GM12878 (cell line): ENCODE measurements around the gene GIGYF1. TPM values are rescaled to one million over a fixed set of nuclear protein-coding genes. Genes with fewer than 3 reads are reported as not detected.

Source experiments
- ATAC-seq: fragments of 200-7000 bp; cut with Tn5 transposase; 3 replicates; pipeline ENCODE4 v1.9.1; 2020; ENCODE audit warnings: mild to moderate bottlenecking, moderate library complexity
- BruUV-seq: library from RNA; stranded (reverse); fragments of 400-500 nt; replicated peaks from 2 replicates; lab custom pipeline; 2021; lab: Mats Ljungman, UMichigan
- CTCF ChIA-PET: fragments of 300-600 bp; sonication (Branson Sonifier 250); formaldehyde crosslinking; extraction: SDS; loops from one replicate; lab custom pipeline; 2021; ENCODE audit warnings: inconsistent platforms; lab: Yijun Ruan, JAX
- POLR2A ChIA-PET: fragments of 350-600 bp; formaldehyde crosslinking; extraction: SDS; loops from one replicate; lab custom pipeline; 2021; ENCODE audit warnings: inconsistent platforms; lab: Charles Lee
- RAD21 ChIA-PET: fragments of 300-600 bp; sonication (Branson Sonifier 250); formaldehyde crosslinking; loops from one replicate; lab custom pipeline; 2023; ENCODE audit warnings: antibody characterized with exemption; ENCODE audit not compliant: unreplicated experiment; lab: Charles Lee
- SMC1A ChIA-PET: fragments of 300-600 bp; sonication (Branson Sonifier 250); formaldehyde crosslinking; loops from one replicate; lab custom pipeline; 2023; ENCODE audit not compliant: unreplicated experiment, uncharacterized antibody; lab: Charles Lee
- DNase-seq: peaks from one replicate; pipeline ENCODE4 v3.0.0-alpha.2; 2011; ENCODE audit warnings: low read depth, low spot score
- FAIRE-seq: peaks from 3 replicates; lab custom pipeline; 2011; peaks lifted over from hg19 to GRCh38; lab: Jason Lieb, UNC
- H2AFZ ChIP-seq: 2 replicates; pipeline ENCODE4 v1.6.0; 2011; ENCODE audit warnings: low read depth, low read length, control low read depth; ENCODE audit not compliant: control insufficient read depth
- H3K27ac ChIP-seq: 2 replicates; pipeline ENCODE4 v1.5.1; 2011; ENCODE audit warnings: control low read depth; ENCODE audit not compliant: control insufficient read depth, insufficient read depth
- H3K27me3 ChIP-seq, 2 experiments: replicated peaks in 1 of 2; 2 replicates each; pipeline versions ENCODE4 v1.6.0 to v1.6.1; 2011; ENCODE audit warnings: low read length in 1 of 2; ENCODE audit not compliant: control insufficient read depth in 2 of 2, insufficient read depth in 2 of 2
- H3K36me3 ChIP-seq, 2 experiments: 2 replicates each; pipeline ENCODE4 v1.5.1; 2011; ENCODE audit warnings: low read length in 1 of 2; ENCODE audit not compliant: control insufficient read depth in 2 of 2, insufficient read depth in 2 of 2
- H3K4me1 ChIP-seq: 2 replicates; pipeline ENCODE4 v1.6.1; 2011; ENCODE audit warnings: mild to moderate bottlenecking, low read length, moderate library complexity, mixed read lengths; ENCODE audit not compliant: control insufficient read depth, insufficient read depth
- H3K4me2 ChIP-seq: 2 replicates; pipeline ENCODE4 v1.6.0; 2011; ENCODE audit warnings: control low read depth; ENCODE audit not compliant: control insufficient read depth, insufficient read depth
- H3K4me3 ChIP-seq: fragments of 200-600 bp; sonication (generic); 2 replicates; pipeline ENCODE4 v1.5.1; 2016
- H3K79me2 ChIP-seq: 2 replicates; pipeline ENCODE4 v1.6.0; 2011; ENCODE audit warnings: low read length; ENCODE audit not compliant: control insufficient read depth, insufficient read depth
- H3K9ac ChIP-seq: 2 replicates; pipeline ENCODE4 v1.8.0; 2011; ENCODE audit warnings: low read length, control low read depth, mixed read lengths; ENCODE audit not compliant: control insufficient read depth, insufficient read depth
- H3K9me3 ChIP-seq: replicated peaks from 3 replicates; pipeline ENCODE4 v1.5.1; 2011; ENCODE audit warnings: mild to moderate bottlenecking, low read length; ENCODE audit not compliant: control insufficient read depth, insufficient read depth
- H4K20me1 ChIP-seq: 2 replicates; pipeline ENCODE4 v1.6.0; 2011; ENCODE audit not compliant: control insufficient read depth, insufficient read depth
- ASH2L ChIP-seq: fragments of 300-600, 200-600 bp; sonication (generic); IDR thresholded peaks from 2 replicates; pipeline ENCODE4 v1.6.1; 2017; ENCODE audit warnings: low read depth, mild to moderate bottlenecking, borderline replicate concordance
- BCL11A ChIP-seq: IDR thresholded peaks from 2 replicates; pipeline ENCODE4 v1.6.1; 2011; ENCODE audit warnings: low read depth, low read length
- BCLAF1 ChIP-seq: fragments of 450-650 bp; IDR thresholded peaks from 2 replicates; pipeline ENCODE4 v1.6.1; 2017; ENCODE audit warnings: antibody characterized with exemption, mild to moderate bottlenecking, moderate library complexity
- CHD1 ChIP-seq: IDR thresholded peaks from 2 replicates; pipeline ENCODE4 v1.6.1; 2012; ENCODE audit warnings: low read depth, low read length, improper control_type of control experiment
- DPF2 ChIP-seq: fragments of 450-650 bp; IDR thresholded peaks from 2 replicates; pipeline ENCODE4 v1.6.1; 2017; ENCODE audit warnings: mild to moderate bottlenecking
- HSF1 ChIP-seq: fragments of 150-350 bp; IDR thresholded peaks from 2 replicates; pipeline ENCODE4 v1.6.1; 2014; ENCODE audit warnings: mild to moderate bottlenecking, low read depth, low read length
- LARP7 ChIP-seq: fragments of 450-650 bp; IDR thresholded peaks from 2 replicates; pipeline ENCODE4 v1.6.1; 2017; ENCODE audit warnings: mild to moderate bottlenecking
- PBX3 ChIP-seq: IDR thresholded peaks from 2 replicates; pipeline ENCODE4 v1.6.1; 2011; ENCODE audit warnings: mild to moderate bottlenecking, low read depth, low read length, moderate library complexity; ENCODE audit not compliant: insufficient replicate concordance
- POLR2A ChIP-seq: IDR thresholded peaks from 2 replicates; pipeline ENCODE4 v1.6.1; 2011; ENCODE audit warnings: low read depth, mild to moderate bottlenecking, low read length
- RCOR1 ChIP-seq: conservative IDR thresholded peaks from 2 replicates; pipeline ENCODE4 v1.6.1; 2012; ENCODE audit warnings: low read depth, low read length, improper control_type of control experiment
- SMC3 ChIP-seq: IDR thresholded peaks from 2 replicates; pipeline ENCODE4 v1.6.1; 2011; ENCODE audit warnings: low read length, improper control_type of control experiment, borderline replicate concordance
- USF1 ChIP-seq: IDR thresholded peaks from 2 replicates; pipeline ENCODE4 v1.6.1; 2011; ENCODE audit warnings: borderline replicate concordance, low read depth, mild to moderate bottlenecking, moderate library complexity, mixed read lengths, low read length; ENCODE audit not compliant: insufficient read depth; ENCODE audit errors: extremely low read length
- YBX1 ChIP-seq: fragments of 450-650 bp; IDR thresholded peaks from 2 replicates; pipeline ENCODE4 v1.6.1; 2016; ENCODE audit warnings: antibody characterized with exemption
- ZBTB11 ChIP-seq: fragments of 450-650 bp; formaldehyde crosslinking; IDR thresholded peaks from 2 replicates; pipeline ENCODE4 v1.5.0; 2022; ENCODE audit warnings: mild to moderate bottlenecking, missing genetic modification characterization
- WGBS: methylation state at CpG from one replicate; pipeline ENCODE4 v1.1.6; 2016; ENCODE audit warnings: low lambda C conversion rate; ENCODE audit not compliant: insufficient replicate concordance, insufficient coverage; ENCODE audit errors: missing lambda C conversion rate; 5-methylcytosine and 5-hydroxymethylcytosine counted together
- in situ Hi-C: fragments of 300-500 bp; cut with MboI; formaldehyde crosslinking; loops from 9 replicates; pipeline ENCODE4 v1.14.3; 2018; ENCODE audit warnings: mixed read lengths
- intact Hi-C: fragments of 100-400 bp; cut with micrococcal nuclease; formaldehyde crosslinking; loops from one replicate; pipeline ENCODE4 v1.14.2; 2022; ENCODE audit not compliant: unreplicated experiment
- polyA plus RNA-seq, 11 experiments: library from polyadenylated mRNA; depleted of rRNA in 4 of 11; unstranded in 6 of 11; stranded (reverse) in 5 of 11; fragments of >200 nt; fragmentation: Nextera tagmentation in 4 of 11; fragmentation: Illumina TruSeq in 1 of 11; extraction: Ambion mirVana in 4 of 11; extraction: Trizol in 1 of 11; gene quantifications; 1 replicate in 1 of 11; 2 replicates in 10 of 11; pipeline versions ENCODE4 v1.2.1 to v1.2.3, GENCODE V29; 2011 to 2016; ENCODE audit warnings: inconsistent platforms in 2 of 11, missing spikeins in 2 of 11, low read depth in 1 of 11
- total RNA-seq, 4 experiments: library from RNA; depleted of rRNA in 3 of 4; stranded (reverse); fragments of >200 nt in 3 of 4; fragmentation: Illumina TruSeq in 1 of 4; extraction: Trizol in 1 of 4; gene quantifications; 2 replicates each; pipeline versions ENCODE4 v1.2.1 to v1.2.3, GENCODE V29; 2013 to 2021

The GIGYF1 gene
- total and polyA plus RNA-seq, 10 of the 15 experiments (the other 5 are each of a cell fraction or from before 2014, with no cell fraction given) = 0.31 to 47.2 (median 9.9) TPM

GRCh38 chr7:100721505-100721812, 27.4 kb upstream of the GIGYF1 start:
- DNase-seq (no peak), ATAC-seq (no peak), FAIRE-seq (no peak)
- Histone ChIP-seq H4K20me1 (no peaks in the 10 kb centered on the region), H3K4me1 (no peaks in the 10 kb centered on the region), H3K4me3 (no peak overlapping the region), H3K79me2 (no peaks in the 10 kb centered on the region), H3K27ac (no peak overlapping the region), H3K27me3 (peaks cover 4 to 11% of the 10 kb centered on the region in 2 experiments), H2AFZ (no peak overlapping the region), H3K9ac (no peak overlapping the region), H3K4me2 (no peak overlapping the region), H3K36me3 (no peaks in the 10 kb centered on the region), H3K9me3 (no peaks in the 10 kb centered on the region)
- no TSS peak for BruUV-seq
- POLR2A ChIA-PET = no interaction called here
- RAD21 ChIA-PET = no interaction called here
- 44% methylated on average over 8 of the region's 8 CpGs for WGBS
- SMC1A ChIA-PET = interaction anchor here (0.6 kb wide), 1 partner anchor 135 kb away, joined by 3 read pairs; the partner anchor contains the start of genes FBXO24 and LRCH4
- intact Hi-C loops (no loop called here), in situ Hi-C loops (no loop called here)
- CTCF ChIA-PET = interaction anchor here (1.2 kb wide), 1 partner anchor 30 kb away, joined by 3 read pairs; no protein-coding TSS in a partner anchor
- TF ChIP-seq BCL11A (no peak), DPF2 (no peak), PBX3 (no peak), RCOR1 (no peak), LARP7 (no peak), POLR2A (no peak), BCLAF1 (no peak), ASH2L (no peak), ZBTB11 (CRISPR knock-in tag) (no peak), YBX1 (no peak), HSF1 (no peak), SMC3 (no peak), CHD1 (no peak), USF1 (no peak)
